Measurements from ENCODE around the gene CCDC87. TPM values are rescaled to one million over a fixed set of nuclear protein-coding genes. Genes with fewer than 3 reads are reported as not detected.

CCDC87 gene
- total RNA-seq, 1 donor from 2014 or later: 0.41 TPM

DNA sequence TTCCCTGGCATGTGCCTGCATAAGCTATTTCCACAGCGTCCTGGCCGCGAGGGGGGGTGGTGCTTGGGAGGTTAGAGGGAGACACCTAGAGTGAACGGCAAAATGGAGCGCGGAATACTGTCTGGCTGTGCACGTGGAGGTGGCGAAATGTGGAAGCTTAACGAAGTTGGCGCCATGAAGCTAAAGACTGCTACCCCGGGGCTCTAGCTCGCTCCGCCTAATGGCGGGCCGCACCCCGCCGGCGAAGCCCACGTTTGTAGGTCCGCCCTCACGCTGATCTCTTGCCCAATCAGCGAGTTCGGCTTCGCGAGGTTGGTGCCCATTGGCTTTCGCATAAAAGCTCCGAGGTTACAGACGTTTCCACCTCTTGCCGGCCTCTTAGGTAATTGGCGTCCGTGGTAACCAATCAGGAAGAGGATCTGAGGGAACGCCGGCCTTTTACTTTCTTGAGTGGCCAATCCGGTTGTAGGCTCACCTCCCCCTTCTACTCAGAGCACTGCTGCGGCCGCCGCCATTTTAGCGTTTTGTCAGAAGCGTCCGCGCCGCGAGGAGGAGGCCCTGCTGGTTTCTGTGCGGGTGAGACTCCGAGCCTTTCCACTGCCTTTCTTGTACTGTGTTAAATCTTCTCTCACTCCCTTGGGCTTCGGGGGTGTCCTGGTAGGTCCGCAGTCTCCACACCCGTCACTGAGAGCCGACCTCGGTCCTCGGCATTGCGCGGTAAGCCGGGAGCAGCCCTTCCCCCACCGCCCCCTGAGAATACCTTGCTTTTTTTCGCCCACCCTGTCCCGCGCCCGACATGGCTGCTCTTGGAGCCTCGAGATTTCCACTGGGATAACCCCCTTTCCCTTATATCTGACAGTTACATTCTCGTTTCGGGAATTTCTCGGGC lies 45.6 kb upstream of the CCDC87 start, which contains the start of gene RBM4:
Gene RBM4, plus strand, starts transcription at position 527 of the 889 bp plus-strand sequence. CDS start 1,009 bp downstream, outside the sequence.
- Histone ChIP-seq H3K27me3 (ENCODE audit: low read depth) (no peaks in the 10 kb centered on the region), H3K36me3 (peaks cover 34% of the 10 kb centered on the region), H3K27ac (replicated peaks) (peak within 1 kb of the TSS; percentile 94), H3K4me1 (peaks cover 70% of the 10 kb centered on the region), H3K9me3 (replicated peaks) (no peaks in the 10 kb centered on the region), H3K4me3 (peak within 1 kb of the TSS; percentile 88)
- TF ChIP-seq, protein P1, sequence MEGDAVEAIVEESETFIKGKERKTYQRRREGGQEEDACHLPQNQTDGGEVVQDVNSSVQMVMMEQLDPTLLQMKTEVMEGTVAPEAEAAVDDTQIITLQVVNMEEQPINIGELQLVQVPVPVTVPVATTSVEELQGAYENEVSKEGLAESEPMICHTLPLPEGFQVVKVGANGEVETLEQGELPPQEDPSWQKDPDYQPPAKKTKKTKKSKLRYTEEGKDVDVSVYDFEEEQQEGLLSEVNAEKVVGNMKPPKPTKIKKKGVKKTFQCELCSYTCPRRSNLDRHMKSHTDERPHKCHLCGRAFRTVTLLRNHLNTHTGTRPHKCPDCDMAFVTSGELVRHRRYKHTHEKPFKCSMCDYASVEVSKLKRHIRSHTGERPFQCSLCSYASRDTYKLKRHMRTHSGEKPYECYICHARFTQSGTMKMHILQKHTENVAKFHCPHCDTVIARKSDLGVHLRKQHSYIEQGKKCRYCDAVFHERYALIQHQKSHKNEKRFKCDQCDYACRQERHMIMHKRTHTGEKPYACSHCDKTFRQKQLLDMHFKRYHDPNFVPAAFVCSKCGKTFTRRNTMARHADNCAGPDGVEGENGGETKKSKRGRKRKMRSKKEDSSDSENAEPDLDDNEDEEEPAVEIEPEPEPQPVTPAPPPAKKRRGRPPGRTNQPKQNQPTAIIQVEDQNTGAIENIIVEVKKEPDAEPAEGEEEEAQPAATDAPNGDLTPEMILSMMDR (IDR thresholded peaks at IDR 0.05; ENCODE audit: borderline replicate concordance): no peak
- intact Hi-C loops (cut with micrococcal nuclease): no loop called here
- peak; percentile 96 for DNase-seq

DNA sequence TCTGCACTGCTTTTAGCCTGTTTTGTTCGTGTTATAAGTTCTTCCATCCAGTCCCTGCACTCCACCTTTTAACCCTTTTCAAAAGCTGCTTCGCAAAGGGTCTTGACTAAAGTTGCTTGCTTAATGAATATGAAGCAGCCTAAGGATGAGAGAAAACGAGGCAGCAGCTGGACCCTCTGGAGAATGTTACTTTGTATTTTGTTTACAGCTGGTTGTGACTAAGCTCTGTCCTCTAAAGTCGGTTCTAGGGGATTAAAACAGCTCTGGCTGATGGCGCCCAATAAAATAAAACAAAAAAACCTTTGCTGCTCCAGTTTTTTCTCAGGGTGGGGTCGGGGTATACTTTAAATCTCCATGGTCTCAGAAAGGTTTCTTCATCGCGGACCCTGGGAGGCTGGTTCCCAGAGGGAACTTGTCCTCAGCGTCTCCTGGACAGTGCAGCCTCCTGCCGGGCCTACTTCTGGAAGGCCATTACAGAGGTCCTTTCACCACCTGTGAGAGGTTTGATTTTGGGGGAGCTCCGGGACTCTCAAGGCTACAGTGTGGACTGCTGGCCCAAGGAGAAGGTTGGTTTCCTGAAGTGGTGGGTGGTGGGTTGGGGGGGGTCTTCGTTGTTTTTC lies 44.8 kb upstream of the CCDC87 start:
- DNase-seq: no peak
- intact Hi-C loops (cut with micrococcal nuclease): no loop called here
- Histone ChIP-seq H3K27ac (replicated peaks) (peak overlapping the region; percentile 94), H3K4me1 (peaks cover 63% of the 10 kb centered on the region), H3K9me3 (replicated peaks) (no peaks in the 10 kb centered on the region), H3K4me3 (peak overlapping the region; percentile 88), H3K36me3 (peaks cover 34% of the 10 kb centered on the region), H3K27me3 (ENCODE audit: low read depth) (no peaks in the 10 kb centered on the region)
- TF ChIP-seq, protein P1 (IDR thresholded peaks at IDR 0.05; ENCODE audit: borderline replicate concordance): no peak

DNA sequence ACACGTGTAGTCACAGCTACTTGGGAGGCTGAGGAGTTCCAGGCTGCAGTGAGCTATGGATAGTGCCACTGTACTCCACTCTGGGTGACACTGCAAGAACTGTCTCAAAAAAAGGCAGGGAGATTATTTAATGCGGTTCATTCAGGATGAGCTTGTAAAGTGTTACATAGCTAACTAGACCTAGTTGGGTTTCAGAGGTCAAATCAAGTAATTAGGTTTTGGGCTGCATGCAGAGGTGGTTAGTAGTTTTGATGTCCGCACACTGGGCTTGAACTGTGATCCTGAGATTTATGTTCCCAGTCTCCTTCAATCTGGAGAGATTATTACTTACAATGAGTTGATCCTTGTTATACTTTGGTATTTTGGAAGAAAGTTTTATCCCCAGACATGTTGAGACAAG lies 43.5 kb upstream of the CCDC87 start:
- no peak for DNase-seq
- H3K4me1 ChIP-seq: peaks cover 60% of the 10 kb centered on the region
- TF ChIP-seq, protein P1 (IDR thresholded peaks at IDR 0.05; ENCODE audit: borderline replicate concordance): no peak
- H3K27ac ChIP-seq (replicated peaks): no peak overlapping the region
- H3K4me3 ChIP-seq: no peak overlapping the region
- H3K27me3 ChIP-seq (ENCODE audit: low read depth): no peaks in the 10 kb centered on the region
- intact Hi-C loops (cut with micrococcal nuclease): no loop called here
- H3K9me3 ChIP-seq (replicated peaks): no peaks in the 10 kb centered on the region
- H3K36me3 ChIP-seq: peaks cover 23% of the 10 kb centered on the region

DNA sequence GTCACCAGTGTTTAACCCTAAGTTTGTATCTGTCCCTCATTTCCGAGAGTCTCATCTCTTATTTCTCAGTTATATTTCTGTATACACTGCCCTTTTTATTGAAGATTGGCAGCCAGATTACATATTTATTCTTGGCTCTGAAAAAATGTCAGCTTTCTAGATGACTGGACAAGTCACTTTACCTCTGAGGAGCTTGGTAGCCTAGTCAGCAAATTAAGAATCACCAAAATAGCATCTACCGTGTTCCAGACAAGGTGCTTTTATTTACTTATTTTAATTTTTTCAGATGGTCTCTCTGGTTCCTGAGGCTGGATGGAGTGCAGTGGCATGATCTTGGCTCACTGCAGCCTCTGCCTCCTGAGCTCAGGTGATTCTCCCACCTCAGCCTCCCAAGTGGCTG lies 40.1 kb upstream of the CCDC87 start:
- intact Hi-C loops (cut with micrococcal nuclease): no loop called here
- no peak overlapping the region for H3K4me3 ChIP-seq
- peaks cover 27% of the 10 kb centered on the region for H3K36me3 ChIP-seq
- H3K27me3 ChIP-seq (ENCODE audit: low read depth): no peaks in the 10 kb centered on the region
- no peaks in the 10 kb centered on the region for H3K9me3 ChIP-seq (replicated peaks)
- DNase-seq: no peak
- peaks cover 36% of the 10 kb centered on the region for H3K4me1 ChIP-seq
- TF ChIP-seq, protein P1 (IDR thresholded peaks at IDR 0.05; ENCODE audit: borderline replicate concordance): no peak
- H3K27ac ChIP-seq (replicated peaks): no peak overlapping the region

DNA sequence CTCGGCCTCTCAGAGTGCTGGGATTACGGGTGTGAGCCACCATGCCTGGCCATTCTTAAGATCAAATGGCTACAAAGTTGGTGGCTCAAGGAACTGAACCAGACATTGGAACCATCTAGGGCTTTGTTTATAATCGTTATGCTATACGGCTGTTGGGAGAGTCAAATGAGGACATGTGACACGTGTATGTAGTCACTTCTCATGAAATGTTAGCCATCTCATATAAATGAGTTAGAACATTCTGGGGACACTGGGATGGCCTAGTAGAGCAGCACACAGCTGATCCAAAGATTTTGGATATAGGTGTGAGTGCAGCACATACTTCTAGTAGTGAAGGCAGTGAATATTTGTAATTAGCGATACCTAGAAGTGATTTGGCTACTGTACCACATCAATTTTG lies 39.0 kb upstream of the CCDC87 start:
- H3K27me3 ChIP-seq (ENCODE audit: low read depth): no peaks in the 10 kb centered on the region
- H3K36me3 ChIP-seq: peaks cover 38% of the 10 kb centered on the region
- H3K4me3 ChIP-seq: no peak overlapping the region
- intact Hi-C loops (cut with micrococcal nuclease): no loop called here
- H3K4me1 ChIP-seq: peaks cover 36% of the 10 kb centered on the region
- H3K27ac ChIP-seq (replicated peaks): no peak overlapping the region
- TF ChIP-seq, protein P1 (IDR thresholded peaks at IDR 0.05; ENCODE audit: borderline replicate concordance): no peak
- no peaks in the 10 kb centered on the region for H3K9me3 ChIP-seq (replicated peaks)
- DNase-seq: no peak

All from left ventricle myocardium inferior (tissue), 1 donor.